CD4-positive, alpha-beta T cell treated with Interleukin-15 for 1 hour (primary cell): ENCODE results near the gene STOX2.

Source experiments
- DNase-seq: peaks from one replicate; pipeline ENCODE4 v3.0.0-alpha.2; 2020

Gene STOX2, protein sequence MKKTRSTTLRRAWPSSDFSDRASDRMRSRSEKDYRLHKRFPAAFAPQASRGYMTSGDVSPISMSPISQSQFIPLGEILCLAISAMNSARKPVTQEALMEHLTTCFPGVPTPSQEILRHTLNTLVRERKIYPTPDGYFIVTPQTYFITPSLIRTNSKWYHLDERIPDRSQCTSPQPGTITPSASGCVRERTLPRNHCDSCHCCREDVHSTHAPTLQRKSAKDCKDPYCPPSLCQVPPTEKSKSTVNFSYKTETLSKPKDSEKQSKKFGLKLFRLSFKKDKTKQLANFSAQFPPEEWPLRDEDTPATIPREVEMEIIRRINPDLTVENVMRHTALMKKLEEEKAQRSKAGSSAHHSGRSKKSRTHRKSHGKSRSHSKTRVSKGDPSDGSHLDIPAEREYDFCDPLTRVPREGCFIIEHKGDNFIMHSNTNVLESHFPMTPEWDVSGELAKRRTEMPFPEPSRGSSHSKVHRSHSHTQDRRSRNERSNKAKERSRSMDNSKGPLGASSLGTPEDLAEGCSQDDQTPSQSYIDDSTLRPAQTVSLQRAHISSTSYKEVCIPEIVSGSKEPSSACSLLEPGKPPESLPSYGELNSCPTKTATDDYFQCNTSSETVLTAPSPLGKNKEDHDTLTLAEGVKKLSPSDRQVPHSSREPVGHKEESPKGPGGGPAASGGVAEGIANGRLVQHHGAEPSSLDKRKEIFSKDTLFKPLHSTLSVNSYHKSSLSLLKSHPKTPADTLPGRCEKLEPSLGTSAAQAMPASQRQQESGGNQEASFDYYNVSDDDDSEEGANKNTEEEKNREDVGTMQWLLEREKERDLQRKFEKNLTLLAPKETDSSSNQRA (N-terminal part only)

DNA sequence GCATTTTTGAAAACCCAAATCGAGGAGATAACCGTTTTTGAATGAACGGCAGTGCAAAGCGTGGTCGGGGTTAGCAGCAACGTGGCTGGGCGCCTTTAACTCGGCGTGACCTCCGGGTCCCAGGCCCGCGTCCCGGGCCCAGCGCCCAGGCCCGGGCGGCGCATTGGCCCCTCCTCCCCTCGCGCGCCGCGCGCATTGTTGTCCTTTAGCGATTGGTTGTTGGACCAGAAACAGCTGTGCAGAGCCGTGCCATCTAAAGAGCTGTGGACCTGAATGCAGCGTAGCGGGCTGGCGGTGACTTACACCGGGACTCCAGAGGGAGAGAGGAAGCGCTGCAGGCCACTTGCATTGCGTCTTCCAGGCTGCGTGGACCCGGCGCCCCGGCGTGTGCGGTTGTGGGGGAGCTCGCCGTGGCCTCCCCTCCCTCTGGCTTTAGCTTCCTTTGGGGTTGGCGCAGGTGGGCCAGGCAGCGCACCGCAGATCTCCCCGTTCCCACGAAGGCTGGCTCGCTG is at the start of gene STOX2:
TSS of gene STOX2 (plus strand) at position 227 of the 512 bp plus-strand sequence. CDS start 1,484 bp downstream, outside the sequence.
- DNase-seq, result no peak

DNA sequence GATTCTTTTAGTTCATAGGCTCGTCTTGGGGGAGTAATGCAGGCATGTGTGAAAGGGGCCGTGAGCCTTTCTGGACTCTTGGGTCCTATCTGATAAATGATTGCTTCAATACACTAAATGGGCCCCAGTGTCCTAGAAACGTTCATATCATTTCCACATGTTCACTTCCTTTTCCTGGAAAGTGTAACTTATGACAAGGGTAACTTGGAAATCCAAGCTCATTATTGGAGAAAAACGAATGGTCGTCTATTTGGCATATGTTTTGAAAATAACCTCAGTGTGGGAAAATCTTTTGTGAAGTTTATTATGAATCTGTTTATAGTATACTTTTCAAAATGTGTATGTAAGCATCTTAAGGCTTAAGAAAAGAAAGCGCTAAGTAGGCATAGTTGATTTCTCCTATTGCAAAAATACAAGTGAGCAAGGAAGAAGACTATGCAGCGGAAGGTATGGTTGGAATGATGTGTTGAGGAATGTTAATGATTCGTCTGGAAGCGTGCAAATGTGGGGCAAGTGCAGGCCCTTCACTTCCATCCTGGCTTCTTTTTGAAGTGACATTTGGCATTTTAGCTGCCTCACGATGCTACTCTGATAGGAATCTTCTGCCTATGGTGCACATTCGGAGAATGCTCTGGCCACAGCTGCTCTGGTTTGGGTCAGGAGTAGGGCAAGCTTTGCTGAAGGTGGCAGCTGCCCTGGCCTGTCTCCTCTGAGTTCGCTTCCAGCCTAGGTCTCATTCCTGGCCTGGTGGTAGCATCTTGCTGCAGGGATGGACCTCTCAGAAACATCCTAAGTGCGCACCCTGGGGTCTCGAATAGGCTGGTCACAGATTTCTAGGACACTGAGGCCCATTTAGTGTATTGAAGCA is 49.5 kb upstream of the STOX2 start:
- DNase-seq, result no peak

DNA sequence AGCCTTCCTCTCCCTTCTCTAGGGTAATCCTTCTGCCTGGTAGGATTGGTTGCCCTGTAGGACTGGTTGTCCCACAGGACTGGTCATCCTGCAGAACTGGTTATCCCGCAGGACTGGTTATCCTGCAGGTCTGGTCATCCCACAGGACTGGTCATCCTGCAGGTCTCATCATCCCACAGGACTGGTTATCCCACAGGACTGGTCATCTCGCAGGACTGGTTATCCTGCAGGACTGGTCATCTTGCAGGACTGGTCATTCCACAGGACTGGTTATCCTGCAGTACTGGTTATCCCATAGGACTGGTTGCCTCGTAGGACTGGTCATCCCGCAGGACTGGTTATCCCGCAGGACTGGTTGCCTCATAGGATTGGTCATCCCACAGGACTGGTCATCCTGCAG is 48.1 kb upstream of the STOX2 start:
- DNase-seq, result no peak

DNA sequence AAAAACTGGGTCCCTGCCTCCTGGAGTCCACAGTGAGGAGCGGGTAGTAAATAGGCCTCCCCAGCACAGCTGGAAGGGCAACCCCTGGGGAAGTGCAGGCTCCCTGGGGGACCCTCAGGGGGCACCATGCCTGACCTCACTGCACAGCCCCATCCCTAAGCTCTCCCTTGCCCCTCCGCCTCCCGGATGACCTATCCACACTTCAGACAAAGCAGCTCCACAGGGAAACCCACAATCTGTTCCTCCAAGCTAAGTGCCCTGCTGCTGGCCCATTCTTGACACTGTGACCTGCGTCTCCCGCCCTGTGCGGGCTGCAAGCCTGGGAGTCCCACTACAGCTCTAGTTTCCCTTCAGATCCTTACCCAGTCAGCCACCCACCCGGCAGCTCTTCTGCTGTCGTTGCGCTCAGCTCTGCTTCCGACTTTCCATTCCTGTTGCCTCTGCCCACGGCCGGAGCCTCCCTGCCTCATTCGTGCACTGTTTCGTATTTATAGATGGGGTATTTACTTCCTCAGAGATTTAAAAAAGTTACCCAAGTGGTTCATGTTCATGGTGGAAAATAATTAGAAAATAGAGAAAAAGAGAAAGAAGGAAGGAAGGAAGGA is 47.0 kb upstream of the STOX2 start:
- no peak for DNase-seq

DNA sequence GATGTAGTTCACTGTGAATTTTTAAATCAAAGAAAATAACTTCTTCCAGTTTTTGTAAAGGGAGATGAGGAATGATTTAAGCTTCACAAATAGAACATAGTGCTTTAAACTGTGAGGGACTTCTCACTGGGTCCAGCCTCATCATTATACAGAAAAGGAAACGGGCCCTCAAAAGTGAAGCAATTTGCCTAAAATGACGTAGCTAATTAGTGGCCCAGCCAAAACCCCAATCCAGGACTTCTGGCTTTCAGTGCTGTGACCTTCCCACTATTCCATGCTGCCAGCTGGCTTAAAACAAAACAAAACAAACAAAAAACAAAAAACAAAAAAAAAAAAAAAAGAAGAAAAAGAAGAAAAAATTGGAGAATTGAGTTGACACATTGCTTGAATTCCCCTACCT is 45.0 kb upstream of the STOX2 start:
- no peak for DNase-seq

DNA sequence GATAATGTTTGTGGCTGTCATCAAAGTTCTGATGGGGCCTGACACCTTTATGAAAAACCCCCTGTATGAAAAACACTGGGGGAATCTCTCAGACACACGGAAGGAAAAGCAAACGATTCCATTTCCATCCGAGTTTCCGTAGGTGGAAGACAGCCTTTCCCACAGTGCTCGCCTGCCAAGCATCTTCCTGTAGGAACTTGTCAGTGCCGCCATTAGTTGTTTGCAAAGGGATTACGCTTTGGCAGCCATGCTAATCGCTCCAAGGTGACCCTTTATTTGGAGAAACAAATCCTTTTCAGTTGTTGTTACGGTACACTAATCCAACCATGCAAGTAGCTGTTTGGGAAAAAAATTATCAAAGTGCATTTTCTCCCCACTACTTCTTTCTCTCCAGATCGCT is 44.4 kb upstream of the STOX2 start:
- no peak for DNase-seq

DNA sequence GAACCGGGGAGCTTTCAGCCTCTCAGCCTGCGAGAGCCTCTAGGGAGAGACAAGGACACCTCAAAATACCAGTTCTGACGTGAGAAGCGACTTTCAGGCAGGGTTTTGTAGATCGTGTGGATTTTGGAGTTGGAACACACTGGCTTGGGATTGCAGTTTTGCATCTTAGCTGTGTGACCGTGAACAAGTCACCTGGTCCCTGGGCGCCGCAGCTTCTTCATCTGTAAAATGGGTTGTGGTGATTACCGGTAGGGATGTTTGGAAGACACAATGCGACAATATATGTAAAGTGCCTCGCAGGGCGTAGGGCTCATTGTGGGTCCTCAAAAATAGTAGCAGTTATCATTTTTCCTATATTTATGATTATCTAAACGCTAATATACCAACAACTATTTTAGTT is 43.7 kb upstream of the STOX2 start:
- DNase-seq, result no peak

DNA sequence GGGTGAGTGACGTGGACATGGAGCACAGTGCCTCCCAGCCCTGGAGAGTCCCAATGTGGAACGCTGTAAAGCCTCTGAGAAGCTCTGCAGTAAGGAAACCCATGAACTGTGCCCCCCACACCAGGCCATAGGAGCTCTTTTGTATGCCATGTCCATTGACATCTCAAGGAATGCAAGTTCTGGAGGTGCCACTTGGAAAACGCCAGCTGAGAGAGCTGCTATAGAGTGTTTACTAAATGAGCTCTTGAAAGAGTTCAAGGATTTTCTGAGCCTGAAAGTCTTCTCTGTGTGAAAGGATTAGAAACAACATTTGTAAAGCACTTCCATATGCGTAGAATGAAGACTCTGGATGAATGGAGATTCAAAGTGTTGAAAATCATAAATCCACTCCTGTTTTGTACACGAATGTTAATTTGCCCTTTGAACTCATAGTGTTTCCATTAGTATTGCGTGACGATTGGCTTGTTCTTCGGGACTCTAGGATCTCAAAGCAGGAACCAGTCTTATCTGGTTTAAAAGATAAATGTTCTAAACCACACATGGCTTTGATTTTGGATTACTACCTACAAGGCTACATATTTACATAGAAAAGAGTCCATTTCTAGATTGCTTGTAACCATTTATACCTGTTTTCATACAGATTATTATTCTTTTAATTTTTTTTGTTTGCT is 41.8 kb upstream of the STOX2 start:
- no peak for DNase-seq

DNA sequence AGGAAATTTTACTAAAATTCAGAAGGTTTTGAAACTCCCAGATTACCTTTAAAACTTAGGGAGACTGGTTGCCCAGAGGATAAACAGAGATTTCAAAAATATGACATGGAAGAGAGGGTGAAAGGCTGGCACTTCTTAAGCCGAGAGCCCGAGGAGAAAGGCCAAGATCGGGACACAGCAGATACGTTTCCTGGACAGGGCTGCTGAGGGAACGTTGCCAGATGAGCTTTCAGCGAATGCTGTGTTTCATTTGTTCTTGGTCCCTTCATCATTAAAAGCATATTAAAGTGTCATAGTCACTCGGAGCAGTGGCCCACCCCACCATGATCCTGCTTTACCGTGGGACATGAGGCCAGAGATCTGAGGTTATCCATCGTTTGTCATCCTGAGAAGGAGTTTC is 37.9 kb upstream of the STOX2 start:
- DNase-seq, result no peak

DNA sequence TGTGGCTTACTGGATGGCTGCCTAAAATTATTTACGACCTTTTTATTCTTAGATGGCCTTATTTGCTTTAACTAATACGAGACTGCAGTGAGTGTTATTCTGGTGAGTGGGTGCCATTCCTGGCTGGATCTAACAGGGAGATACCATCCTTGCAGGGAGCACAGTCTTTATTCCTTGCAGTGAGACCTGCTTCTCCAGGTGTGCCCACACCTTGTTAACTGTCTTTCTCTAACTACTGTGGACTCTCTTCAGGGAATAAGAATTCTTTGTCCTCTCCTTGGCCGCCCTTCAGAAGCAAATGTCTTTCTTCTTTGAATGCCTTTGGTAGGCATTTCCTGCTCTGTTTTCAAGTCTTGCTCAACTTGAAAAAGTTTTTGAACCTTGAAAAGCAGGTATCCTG is 34.1 kb upstream of the STOX2 start:
- DNase-seq, result no peak

DNA sequence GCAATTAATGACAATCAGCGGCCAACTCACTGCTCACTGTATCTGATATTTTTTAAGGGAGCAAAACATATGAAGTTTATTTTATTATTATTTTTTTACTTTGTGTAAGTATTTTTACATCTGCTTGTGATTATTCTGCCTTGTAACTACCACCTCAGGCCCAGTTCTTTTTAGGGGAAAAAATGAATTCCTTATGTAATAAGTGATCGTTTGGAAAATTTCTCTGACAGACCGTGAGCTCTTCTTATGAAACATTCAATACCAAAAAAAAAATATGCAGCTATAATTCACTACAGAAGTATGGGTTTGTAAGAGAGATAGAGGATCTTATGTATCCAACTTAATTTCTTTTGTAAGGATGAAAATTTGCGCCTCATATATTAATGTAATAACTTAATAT is 33.5 kb upstream of the STOX2 start:
- no peak for DNase-seq

DNA sequence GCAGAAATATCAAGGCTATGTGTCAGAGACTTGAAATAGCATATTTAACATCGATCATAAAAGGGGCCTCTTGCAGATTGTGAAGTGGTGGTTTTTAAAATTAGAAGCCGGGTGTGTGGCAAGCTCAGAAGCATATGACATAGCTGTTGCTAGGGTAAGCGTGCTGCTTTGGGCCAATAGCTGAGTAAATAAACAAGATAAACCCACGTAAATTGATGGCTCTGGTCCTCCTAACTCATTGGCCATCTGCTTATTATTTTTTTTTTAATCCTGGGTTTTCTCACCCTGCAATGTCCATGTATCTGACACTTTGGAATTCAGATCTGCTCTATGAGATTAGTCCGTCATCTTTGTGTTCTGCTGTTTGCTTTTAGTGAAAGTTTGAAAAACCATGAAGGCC is 32.6 kb upstream of the STOX2 start:
- no peak for DNase-seq

DNA sequence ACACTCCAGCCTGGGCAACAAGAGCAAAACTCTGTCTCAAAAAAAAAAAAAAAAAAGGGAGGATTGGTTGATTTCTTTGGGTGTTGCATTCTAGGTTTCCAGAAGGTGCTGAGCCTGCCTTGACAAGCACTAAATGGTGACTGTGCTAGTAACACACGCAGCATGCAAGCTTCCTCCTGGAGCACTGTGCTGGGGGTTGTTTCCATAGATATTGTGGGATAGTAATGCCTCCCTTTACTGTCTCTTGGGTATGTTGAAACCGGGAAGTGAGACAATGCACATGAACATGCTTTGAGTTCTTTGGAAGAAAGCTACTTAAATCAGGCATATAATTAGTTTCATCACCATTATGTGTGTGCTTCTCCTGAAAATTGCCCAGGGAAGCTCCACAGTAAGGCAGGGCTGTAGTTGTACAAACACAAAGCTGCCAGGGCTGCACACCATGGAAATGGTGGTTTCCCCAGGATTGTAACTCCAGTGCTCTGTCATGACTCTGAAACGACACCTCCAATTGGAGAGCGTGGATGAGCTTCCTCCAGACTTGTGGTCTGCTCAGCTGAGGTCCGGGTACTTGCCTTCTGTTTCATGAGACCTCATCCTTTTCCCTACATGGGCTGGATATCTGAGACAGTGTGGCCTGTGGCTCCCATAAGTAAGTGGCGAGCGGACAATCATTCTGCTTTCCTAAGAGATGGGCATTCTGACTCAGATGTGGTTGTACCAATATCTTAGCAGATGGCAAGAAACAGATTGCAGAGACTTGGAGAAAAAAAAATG is 31.5 kb upstream of the STOX2 start:
- DNase-seq, result no peak

DNA sequence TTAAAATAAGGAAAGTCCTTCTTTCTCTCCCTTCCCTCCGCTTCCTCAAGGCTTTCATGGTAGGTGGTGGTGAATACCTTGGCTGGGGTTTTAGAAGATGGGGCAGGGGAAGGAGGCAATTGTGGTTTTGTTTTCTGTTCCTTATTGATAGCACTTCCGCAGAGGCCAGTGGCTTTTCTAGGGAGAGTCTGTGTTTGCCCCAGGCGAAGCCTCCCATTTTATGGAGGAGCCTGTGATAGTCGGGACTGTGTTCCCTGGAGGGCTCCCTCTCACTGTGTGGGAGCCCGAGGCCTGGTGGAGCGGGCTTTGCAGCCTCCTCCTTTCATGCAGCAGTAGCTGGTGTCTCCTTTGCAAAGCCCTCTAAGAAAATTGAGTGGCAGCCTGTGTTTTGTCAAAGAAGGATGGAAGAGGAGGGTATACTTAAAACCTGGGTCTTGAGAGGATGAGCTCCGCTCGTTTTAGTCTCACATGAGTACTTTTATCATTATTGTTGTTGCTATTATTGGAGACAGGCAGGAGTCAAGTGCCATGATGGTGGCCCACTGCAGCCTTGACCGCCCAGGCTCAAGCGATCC is 29.8 kb upstream of the STOX2 start:
- DNase-seq, result no peak

DNA sequence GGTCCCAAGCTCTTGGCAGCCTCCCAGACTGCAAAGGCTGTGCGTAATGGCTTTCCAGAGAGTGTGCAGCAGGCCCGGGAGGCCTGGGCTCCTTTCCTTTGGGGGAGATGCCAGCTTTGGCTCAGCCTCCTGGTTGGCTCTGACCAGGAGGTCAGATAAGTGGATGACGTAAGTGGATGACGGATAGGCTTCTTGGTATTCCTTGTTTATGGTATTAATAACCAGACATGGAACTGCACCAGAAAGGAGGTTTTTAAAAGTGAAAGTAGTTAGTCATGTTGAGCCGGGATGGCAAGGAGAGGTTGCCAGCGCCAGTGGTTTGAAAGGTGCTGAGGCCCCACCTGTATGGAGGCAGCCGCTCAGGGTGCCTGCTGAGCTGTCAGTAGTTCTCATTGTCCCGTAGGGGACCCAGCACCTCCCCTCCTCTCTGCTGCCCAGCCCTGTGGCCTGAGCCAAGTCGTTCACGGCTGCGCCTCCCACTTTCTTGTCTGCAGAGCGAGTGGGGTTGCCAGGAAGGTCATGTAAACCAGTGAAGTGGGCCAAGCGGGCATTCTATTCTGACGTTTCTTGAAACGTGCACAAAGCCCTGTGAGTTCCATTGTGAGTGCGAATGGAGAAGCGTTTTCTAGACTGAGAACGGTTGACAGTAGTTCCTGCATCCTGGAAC is 28.7 kb upstream of the STOX2 start:
- DNase-seq, result no peak

DNA sequence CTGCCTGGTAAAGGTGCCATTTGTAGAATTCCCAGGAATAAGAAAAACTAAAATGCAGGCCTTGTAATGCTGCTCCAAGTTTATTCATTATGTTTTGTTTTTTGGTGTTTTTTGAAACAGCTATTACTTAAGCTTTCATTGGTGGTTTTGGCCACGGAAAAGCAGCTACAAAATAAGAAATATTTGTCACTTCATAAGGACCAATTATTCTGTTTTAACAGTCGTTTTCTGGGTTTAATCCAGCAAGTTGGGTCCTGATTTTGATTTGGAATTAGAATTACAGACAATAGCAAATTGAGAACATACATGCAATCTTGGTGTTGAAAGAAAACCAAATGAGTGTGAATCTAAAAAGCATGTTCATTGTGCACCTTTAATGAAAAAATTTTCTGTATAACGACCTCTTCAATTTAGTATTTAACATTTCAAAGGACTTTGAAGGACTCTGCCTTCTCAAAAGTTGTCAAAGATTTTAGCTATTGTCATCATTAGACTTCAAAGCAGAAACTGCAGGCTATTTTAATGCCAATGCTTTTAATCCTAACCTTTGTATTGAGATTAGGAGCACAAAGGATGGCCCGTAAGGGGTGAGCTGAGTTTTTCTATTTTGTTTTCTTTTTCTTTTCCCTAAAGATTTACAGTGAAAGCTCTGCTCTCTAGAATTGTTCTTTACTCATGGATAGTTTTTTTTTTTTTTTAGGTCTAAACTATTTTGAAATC is 26.7 kb upstream of the STOX2 start:
- DNase-seq, result no peak

DNA sequence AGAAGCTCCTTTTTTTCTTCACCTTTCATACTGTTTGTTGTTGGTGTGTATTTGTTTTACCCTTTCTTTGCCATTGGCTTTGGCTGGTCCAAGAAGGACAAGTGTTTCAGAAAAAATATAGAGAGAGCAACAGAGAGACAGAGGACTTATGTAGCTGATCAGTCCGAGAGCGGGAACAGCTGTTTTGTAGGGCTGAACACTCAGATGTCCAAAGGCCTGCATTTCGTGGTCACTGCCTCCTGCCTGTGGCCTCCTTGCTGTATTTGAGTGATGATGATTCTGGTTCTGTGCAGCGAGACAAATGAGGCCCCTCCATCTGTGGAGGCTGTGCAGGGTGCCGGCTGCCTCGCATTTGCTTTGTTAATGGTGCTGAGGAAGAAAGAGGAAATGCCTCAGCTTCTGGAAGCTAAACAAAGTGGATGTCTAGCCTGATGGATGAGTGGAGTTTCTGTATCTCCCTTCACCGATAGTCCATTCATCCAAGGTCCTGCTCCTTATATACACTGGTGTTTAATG is 19.8 kb upstream of the STOX2 start:
- DNase-seq, result no peak

DNA sequence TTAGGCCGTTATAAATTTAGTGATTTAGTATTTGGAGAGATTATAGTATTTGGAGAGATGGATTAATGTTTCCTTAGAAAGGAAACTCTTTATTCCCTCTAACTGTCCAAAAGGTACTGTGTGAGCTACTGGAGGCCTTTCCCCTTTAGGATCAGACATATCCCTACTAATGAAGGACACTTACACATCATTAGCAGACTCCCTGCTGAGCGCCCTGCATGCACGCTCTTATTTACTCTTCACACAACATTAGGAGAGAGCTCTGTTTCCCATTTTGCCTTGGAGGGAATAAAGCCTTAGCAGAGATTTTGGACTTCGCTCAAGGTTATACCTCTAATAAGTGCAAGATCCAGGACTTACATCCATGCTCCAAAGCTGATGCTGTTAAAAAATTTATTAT is 17.8 kb upstream of the STOX2 start:
- DNase-seq, result no peak

DNA sequence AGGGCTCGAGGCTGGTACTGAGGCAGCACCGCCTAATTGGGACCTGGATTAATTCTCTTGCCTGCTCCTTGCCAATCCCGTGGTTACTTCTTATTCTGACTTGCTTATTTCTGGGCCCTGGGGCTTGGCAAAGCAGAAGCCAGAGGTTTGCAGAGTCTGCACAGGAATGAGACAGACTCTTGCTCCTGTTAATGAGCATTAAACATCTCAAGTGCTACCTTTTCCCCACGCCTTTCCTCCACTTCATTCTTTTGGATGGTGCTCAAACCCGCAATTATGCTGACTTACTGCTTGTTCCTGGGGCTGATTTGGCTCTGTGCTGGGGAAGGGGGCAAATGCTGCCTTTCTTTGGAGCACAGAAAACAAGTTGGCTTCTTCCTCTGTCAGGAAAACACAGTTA is 16.5 kb upstream of the STOX2 start:
- DNase-seq, result no peak
